HG02759 (cell line): ENCODE results near the gene SPDEF.

Experiments
- ATAC-seq: cut with Tn5 transposase; IDR thresholded peaks from one replicate; pipeline ENCODE4 v1.9.1; 2021; ENCODE audit warnings: mild to moderate bottlenecking, moderate library complexity; ENCODE audit not compliant: unreplicated experiment

SPDEF gene

DNA sequence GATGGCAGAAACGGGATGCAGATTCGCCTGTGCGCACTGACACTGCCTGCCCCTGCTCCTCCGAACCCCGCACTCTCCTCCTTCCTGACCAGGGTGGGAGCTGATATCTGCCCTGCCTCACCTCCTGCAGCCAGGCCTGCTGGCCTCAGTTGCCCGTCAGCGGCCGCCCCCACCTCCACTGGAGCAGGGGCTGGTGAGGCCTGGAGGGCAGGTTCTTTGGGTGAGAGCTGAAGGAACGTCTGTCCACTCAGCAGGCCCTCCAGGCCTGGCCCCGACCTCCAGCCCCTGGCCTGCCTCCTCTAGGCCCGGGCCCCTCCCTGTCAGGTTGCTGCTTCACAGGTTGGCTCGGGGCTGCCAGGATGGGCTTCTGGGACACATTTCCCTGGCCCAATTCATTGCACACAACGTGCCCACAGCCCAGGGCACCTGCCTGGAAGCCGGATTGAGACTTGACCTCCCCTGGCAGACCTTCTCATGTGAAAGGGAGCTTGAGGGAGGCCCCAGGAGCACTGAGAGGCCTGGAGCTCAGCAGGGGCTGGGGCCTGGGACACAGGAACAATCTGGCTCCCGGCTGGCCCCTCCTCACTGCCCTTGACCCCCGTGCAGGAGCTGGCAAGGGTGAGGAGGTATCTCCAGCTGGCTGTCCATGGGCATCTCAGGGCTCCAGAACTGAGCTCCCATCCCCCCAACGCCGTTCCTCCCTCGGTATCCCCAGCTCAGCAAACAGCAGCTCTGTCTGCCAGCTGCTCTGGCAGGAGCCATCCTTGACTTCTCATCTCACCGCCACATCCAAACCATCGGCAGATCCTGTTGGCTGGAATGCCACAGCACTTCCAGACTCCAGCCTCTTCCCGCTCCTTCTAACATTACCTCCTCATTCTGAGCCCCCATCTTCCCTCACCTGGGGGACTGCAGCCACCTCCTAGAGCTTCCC, 39.5 kb downstream of the SPDEF start:
- ATAC-seq, result no peak

DNA sequence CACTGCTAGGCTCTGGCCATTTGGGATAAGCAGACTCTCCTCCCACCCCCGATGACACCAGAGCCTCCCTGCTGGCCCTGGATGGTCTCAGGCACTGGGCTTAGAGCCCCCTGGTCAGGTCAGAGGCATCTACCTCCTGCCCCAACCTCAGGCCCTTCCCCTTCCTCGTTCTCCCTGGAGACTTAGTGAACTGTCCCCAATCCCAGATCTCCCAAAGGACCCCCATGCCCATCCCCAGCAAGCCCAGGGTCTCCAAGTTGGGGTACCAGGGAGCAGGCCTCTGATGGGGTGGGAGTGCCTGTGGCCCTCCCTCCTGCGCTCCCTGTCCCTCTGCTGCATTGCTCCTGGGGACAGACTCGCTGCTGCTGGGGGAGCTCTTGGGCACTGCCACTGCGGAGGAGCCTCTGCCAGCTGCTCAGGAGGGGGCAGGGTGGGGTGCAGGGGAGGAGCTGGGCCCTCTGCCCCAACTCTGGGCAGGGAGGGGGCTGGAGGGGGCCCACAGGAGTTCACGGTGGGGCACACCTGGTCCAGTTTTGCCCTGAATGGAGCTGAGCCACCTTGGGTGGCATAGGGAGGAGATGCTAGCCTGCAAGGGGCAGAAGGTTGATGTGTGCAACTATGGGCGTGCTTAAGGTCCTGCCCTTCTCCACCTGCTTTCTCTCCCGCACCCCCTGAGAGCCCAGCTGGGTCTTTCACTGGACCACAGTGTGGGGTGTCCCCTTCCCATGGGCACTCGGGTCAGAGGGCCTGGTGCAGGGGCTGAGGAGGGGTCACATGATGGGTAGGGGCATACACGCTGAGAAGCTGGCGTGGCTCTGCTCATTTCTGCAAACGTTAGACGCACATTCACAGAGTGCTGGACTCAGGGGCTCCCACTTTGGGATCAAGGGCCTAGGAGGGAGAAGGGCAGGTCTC, 40.4 kb downstream of the SPDEF start:
- ATAC-seq, result no peak

GRCh38 chr6:34514593-34515472, 41.3 kb downstream of the SPDEF start:
- no peak for ATAC-seq

DNA sequence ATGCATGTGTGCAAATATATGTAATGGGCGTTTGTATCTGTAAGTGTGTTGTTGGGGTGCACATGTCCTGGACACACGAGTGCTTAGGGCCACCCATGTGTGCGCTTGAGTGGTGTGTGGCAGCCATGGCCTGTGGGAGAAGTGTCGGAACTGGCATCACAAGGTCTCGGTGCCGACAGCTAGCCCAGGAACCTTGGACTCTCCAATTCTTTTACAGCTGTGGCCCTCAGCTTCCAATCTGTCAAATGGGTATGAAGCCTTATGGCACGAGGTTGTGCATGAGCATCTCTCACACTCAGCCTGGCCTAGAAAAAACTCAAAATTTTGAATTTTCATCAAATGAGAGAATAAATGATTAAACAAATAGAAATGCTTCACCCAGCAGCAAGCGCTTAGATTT, 42.0 kb downstream of the SPDEF start:
- no peak for ATAC-seq

- no peak for ATAC-seq
Observed at GRCh38 chr6:34513646-34514045, 42.5 kb downstream of the SPDEF start.

GRCh38 chr6:34512738-34513115, 43.4 kb downstream of the SPDEF start:
- no peak for ATAC-seq

GRCh38 chr6:34511915-34512737, 44.0 kb downstream of the SPDEF start:
- ATAC-seq, result no peak

GRCh38 chr6:34511214-34511914, 44.8 kb downstream of the SPDEF start:
- ATAC-seq, result no peak

DNA sequence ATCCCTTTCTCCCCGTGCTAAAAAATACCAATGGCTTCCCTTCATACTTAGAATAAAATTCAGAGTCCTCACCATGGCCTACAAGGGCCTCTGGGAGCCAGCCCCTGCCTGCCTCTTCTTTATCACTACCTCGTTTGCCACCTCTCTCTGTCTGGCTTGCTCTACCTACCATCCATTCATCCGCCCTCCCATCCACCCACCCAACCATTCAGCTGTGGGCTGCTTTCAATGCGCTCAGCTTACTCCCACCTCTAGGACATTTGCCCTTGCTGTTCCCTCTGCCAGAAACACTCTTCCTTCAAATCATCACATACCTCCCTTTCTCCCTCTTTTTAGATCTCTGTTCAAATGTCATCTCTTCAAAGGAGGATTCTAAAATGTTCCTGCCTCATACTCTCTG, 45.8 kb downstream of the SPDEF start:
- no peak for ATAC-seq

DNA sequence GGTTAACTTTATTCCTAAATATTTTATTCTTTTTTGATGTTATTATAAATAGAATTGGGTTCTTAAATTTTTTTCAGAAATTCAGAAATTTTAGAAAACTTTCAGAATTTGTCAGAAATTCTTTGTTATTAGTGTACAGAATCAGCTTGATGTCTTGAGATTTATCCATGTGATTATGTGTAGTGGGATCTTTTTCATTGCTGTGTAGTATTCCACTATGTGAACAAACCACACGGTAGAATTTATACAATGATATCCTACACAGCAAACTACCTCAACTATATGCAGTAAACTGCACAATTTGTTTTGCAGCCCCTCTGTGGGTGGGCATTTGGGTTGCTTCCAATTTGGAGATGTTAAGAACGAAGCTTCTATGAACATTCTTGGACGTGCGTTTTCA, 46.3 kb downstream of the SPDEF start:
- no peak for ATAC-seq

GRCh38 chr6:34508425-34508824, 47.7 kb downstream of the SPDEF start:
- no peak for ATAC-seq

DNA sequence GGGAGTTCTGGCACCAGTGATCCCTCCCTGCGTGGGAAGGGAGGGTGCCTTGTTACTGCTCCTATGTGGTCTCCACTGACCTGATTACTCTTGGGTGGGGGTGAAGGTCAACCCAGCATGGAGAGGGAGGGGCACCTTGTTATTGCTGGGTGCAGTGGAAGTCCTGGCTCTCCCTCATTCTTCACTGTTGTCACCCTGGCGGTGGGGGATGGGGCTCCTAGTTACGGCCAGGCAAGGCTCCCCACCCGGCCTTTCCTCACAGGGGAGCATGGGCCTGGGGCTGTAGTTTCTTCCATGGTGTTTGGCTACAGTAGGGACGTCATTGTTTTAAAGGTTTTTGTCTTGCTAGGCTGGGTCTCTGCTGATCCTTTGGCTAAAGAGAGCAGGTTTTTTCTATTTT, 49.4 kb downstream of the SPDEF start:
- no peak for ATAC-seq

GRCh38 chr6:34497411-34497810, 58.7 kb downstream of the SPDEF start:
- ATAC-seq, result no peak

GRCh38 chr6:34496103-34496685, 59.9 kb downstream of the SPDEF start:
- no peak for ATAC-seq

DNA sequence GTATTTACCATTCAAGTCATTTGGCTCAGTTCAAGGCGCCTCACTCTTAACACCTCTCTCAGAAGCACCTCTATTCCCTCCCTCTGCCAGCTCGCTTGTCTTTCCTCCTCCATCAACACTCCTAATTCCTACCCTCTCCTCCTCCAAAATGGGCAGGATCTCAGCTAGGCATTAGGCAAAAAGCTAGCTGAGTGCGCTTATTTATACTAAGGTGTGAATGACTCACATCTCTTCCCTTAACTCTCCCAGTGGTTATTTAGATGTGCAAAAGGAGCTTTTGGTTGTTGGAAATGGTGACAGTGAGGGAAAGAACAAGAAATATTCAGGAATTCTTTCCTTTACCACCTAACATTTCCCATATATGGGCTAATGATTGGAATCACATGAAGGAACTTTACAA, 61.2 kb downstream of the SPDEF start:
- ATAC-seq, result no peak

DNA sequence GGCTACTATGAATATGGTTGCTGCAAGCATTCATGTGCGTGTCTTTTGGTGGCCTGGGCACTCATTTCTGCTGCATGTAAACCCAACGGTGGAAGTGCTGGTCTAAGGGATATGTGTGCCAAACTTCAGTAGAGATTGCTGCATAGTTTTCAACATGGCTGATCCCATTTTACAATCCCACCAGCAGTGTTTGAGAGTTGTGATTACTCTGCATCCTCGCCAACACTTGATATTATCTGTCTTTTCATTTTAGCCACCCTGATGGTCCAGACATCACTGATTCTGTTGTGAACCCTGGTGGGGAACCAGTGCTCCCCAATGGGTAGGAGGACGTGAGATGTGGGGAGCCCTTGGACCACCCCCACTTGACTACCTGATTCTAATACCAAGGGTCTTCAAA, 62.8 kb downstream of the SPDEF start:
- no peak for ATAC-seq

DNA sequence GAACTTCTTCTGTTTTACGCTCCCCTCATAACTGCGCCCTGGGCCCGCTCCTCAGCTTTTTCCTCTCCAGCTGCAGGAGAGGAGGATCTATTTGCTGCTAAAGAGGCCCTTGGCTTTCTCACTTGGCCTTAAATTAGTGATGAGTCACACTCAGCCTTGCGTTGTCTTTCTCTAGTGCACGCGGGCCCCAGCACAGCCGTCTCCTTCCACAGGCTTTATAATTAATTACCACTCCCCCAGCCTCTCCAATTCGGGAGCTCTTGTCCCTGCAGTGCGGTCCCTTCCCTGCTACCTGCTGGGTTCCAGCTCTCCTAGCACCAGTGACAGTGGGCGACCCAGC, 65.1 kb downstream of the SPDEF start:
- no peak for ATAC-seq

GRCh38 chr6:34490390-34491090, 65.6 kb downstream of the SPDEF start:
- ATAC-seq, result no peak
